Endometrium (tissue), 2 donors: ENCODE results near the gene SLC26A11.
"Not testable (repeated sequence)": the region's sequence is repeated elsewhere in the genome, so short reads cannot be mapped to it uniquely, and the experiment has no call there.

ENCODE experiments used
- FAIRE-seq: peaks from 2 replicates; lab custom pipeline; 2012; peaks lifted over from hg19 to GRCh38; lab: Jason Lieb, UNC
- donor health status: control.
- donor health status: control.

Gene SLC26A11

DNA sequence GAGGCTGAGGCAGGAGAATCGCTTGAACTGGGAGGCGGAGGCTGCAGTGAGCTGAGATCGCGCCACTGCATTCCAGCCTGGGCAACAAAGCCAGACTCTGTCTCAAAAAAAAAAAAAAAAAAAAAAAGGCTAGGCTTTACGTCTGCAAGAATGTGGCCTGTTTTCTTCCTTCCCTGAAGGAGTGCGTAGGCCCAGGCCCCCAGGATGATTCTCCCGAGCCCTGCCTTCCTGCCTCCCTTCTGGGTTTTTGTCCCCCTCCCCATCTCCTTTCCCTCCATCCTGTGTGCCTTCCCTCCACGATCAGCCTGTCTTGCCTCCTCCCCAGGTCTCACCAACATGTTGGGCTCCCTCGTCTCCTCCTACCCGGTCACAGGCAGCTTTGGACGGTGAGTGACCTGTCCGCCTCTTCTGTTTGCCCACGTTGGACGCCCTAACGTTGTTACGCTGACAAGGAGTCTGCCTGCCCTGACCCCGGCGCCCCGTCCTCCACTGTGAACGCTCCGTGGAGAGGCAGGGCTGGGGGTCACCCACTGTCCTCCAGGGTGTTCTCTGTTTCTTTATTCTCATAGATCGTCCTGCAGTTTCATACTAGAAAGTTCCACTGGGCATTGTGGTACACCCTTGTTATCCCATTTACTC, 24.8 kb downstream of the SLC26A11 start:
- FAIRE-seq = no peak

DNA sequence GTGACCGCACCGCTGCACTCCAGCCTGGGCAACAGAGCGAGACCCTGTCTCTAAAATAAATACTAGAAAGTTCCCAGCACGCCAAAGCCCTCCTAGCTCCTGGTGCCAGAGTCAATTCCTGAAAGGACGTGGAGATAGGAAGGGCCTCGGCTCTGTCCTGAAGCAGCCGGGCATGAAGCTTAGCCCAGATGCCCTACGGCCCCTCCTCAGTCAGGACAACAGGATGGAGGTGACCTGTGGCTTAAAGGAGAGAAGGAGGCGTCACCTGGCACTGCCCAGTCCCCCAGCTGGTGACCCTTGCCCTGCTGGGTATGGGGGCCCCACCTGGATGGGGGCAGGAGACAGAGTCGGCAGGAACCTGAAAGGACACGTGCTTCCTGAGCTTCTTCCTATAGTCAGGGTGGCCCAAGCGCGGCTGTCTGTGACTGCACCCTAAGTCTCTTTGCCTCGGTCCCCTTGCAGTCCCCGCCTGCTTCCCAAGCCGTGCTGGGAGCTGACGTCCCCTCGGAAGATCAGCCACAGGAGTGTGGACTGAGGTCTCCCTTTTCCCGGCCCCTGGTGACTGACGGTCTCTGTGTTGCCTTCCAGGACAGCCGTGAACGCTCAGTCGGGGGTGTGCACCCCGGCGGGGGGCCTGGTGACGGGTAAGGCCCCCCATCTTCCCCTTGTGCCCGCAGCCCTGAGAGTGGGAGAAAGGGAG, 25.5 kb downstream of the SLC26A11 start:
- no peak for FAIRE-seq

DNA sequence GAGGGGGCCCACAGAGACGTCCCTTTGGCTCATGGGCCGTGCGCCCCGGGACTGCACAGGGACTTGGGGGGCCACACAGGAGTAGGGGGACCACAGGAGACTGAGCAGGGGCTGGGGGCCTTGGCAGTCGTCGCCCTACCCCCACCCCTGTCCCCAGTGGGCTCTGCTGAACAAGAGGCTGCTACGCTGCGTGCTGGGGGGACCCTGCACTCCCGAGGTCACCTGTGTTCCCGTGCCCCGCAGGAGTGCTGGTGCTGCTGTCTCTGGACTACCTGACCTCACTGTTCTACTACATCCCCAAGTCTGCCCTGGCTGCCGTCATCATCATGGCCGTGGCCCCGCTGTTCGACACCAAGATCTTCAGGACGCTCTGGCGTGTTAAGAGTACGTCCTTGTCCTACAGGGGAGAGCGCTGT, 26.0 kb downstream of the SLC26A11 start:
- FAIRE-seq = no peak

DNA sequence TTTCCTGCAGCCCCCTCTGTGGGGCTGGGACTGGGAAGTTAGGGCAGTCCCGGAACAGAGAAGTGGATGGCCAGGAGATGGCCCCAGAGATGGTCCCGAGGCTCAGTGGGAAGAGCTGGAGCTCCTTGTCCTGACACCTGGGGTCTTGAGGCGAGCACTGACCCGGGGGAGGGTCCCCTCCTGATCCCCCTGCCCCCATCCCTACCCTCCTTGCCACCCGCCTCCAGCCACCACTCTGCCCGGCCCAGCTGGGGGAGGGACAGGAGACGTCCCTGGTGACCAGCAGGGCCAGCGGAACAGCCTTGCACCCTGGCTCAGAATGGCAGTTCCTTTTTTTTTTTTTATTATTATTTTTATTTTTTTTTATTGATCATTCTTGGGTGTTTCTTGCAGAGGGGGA, 26.5 kb downstream of the SLC26A11 start:
- no peak for FAIRE-seq

DNA sequence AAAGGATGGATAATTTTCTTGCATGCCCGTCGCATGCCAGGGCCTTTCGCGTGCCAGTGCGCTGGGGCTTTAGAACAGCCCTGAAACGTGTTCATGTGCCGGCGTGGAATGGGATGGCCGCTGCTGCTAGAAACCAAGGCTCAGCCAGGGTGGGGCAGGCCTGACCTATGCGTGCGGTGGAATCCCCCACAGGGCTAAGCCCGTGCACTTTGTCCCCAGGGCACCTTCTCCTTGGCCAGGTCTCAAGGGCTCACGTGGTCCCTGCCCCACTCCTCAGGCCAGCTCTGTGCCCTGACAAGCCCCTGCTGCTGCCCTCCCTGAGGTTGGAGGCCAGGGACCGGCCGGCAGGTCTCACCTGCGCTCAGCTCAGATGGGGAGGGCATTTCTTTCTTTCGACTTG, 27.3 kb downstream of the SLC26A11 start:
- no peak for FAIRE-seq

DNA sequence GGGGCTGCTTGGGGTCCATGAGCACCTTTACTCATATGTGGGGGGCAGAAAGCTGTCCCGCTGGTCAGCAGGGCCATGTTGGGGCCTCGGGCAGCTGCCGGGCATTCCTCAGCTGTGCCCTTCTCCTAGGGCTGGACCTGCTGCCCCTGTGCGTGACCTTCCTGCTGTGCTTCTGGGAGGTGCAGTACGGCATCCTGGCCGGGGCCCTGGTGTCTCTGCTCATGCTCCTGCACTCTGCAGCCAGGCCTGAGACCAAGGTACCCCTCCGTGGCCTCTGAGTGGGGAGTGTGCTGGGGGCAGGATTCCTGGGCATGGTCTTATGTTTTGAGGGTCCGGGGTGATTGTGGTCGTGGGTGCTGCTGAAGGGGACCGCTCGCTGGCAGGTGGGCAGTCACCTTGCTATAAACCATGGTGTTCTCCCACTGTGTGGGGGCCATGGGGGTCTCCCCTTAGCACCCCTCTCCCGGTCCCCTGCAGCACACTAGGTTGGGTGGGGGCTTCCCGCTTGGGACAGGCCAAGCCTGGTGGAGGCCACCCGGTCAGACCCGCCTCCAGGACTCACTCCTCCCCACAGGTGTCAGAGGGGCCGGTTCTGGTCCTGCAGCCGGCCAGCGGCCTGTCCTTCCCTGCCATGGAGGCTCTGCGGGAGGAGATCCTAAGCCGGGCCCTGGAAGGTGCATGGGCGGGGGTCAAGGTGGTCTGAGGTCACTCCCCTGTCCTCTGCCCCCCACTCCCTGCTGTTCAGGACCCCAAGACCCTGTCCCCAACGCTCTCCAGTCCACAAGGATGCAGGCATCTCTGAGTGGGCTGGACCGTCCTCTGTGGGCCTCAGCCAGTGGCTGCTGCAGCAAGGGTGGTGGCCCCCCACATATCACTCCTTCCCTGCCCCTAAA, 28.0 kb downstream of the SLC26A11 start:
- FAIRE-seq = no peak

DNA sequence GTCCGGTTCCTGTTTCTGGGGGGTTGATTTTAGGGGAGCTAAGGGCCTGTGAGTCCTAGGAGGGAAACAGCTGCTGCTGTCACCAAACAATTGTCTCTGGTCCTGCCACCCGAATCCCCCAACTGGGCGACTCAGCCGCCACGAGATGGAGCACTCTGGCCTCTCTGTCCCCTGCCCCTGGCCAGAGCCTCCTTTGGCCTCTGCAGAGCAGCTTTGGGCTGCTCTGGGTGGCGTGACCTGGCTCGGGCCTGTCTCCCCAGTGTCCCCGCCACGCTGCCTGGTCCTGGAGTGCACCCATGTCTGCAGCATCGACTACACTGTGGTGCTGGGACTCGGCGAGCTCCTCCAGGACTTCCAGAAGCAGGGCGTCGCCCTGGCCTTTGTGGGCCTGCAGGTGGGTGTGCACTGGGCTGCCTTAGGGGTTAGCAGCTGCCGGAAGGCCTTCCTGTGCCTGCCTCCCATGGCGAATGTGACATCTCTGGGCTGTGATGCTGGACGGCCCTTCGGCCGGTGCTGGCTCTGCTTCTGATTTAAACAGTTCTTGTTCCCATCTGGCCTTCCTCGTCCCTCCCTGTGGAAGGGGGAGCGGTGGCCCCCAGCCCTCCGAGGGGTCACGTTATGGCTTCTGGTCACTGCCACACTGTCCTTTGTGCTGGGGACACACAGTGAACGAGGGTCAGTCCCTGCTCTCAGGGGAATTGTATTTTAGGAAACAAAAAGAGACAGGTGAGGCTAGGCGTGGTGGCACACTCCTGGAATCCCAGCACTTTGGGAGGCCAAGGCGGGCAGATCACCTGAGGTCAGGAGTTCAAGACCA, 28.9 kb downstream of the SLC26A11 start:
- FAIRE-seq = no peak

DNA sequence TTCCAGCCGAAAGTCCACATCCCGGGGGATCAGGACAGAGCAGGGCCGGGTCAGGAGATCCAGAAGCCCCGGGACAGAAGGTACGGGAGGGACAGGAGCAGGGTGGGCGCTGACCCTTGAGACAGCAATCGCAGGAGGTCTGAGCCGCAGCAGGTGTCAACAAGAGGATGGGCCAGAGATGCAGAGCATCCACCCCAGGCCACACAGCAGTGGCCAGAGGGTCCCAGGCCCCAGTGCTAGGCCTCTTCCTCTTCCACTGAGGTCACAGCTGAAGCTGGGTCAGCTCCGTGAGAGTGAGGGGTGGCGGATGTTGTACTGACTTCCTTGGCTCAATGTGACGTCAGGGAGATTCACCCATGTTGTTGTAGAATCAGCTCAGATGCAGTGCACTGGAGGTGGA, 31.7 kb downstream of the SLC26A11 start:
- no peak for FAIRE-seq

DNA sequence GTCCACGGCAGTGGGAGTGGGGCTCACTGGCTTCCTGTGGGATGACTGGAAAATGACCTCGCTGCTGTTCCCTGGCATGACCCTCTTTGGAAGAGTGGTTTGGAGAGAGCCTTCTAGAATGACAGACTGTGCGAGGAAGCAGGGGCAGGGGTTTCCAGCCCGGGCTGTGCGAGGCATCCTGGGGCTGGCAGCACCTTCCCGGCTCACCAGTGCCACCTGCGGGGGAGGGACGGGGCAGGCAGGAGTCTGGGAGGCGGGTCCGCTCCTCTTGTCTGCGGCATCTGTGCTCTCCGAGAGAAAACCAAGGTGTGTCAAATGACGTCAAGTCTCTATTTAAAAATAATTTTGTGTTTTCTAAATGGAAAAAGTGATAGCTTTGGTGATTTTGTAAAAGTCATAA, 32.6 kb downstream of the SLC26A11 start:
- FAIRE-seq = no peak

DNA sequence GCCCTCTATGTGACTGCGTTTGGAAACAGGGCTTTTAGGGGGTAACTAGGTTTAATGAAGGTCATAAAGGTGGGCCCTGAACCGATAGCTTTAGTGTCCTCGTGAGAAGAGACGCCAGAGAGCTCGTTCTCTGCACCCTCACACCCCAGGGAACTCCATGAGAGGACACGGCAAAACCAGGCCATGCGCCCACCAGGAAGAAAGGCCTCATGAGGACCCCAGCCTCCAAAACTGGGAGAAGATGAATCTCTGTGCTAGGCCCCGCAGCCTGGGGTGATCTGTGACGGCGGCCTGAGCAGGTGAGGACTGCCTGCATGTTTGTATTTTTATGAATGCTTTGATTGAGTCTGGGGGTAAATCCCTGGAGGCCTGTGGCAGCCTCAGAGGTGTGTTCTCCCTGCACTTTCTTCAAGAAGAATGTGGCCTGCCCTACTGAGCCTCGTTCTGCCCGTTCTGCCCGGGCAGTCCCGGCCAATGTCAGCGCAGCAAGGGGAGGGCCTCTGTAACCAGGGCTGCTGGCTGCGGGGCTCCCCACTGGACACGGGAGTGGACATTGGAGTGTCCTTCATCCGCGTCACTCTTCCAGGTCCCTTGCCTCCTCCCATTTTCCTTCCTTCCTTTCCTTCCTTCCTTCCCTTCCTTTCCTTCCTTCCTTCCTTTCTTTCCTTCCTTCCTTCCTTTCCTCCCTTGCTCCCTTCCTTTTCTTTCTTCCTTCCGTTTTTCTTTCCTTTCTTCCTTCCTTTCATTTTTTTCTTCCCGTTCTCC, 33.6 kb downstream of the SLC26A11 start:
- no peak for FAIRE-seq

DNA sequence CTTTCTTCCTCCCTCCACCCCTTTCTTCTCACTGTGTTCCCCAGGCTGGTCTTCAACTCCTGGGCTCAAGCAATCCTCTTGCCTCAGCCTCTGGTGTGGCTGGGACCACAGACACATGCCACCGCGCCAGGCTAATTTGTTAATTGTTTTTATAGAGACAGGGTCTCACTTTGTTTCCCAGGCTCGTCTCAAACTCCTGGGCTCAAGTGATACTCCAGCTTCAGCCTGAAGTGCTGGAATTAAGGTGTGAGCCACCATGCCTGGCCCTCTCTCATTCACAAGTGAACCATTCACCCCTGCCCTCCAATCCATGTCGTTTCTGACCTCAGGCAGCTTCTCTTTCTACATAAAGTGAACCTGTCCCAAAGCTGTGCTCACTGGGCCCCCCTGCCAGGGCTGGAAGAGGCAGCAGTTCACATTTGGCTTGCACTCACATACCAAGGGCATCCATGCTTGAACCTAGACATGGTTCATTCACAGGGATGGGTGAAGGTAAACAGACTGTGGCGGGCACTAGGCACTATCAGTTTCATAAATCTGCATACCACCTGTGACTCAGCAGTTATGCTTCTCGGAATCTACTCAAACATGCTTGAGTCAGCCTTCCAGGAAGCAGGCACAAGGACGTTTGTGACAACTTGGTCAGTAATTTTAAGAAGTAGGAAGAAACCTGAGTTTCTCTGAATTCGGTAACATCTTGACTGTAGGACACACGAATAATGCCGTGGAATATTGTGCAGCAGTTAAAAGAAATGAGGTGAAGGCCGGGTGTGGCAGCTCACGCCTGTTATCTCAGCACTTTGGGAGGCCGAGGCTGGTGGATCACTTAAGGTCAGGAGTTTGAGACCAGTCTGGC, 34.4 kb downstream of the SLC26A11 start:
- FAIRE-seq = no peak

DNA sequence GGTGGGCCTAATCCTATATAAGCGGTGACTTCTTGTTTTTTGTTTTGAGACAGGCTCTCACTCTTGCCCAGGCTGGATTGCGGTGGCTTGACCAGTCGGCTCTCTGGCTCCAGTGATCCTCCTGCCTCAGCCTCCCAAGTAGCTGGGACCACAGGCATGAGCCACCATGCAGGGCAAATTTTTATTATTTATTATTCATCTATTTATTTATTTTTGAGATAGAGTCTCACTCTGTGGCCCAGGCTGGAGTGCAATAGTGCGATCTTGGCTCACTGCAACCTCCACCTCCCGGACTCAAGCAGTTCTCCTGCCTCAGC, 35.8 kb downstream of the SLC26A11 start:
- FAIRE-seq = no peak

DNA sequence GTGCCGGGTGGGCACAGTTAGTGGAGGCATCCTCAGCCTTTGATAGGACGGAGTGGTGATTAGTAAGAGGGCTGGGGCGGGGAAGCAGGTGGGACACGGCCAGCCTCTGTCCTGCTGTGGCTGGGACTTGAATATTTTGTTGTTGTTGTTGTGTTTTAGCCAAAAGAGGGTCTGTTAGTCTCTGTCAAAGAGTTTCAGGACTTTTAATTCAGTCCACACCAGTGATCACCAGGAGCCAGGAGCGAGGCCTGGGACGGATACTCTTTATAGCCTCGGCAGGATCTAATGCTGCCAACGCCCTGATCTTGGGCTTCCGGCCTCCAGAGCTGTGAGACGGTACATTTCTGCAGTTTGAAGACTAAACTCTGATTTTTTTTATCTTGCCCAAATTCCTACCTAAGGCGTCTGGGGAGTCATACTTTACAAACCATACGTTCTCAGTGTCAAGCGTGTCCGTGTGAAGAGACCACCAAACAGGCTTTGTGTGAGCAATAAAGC, 37.5 kb downstream of the SLC26A11 start:
- FAIRE-seq = no peak

DNA sequence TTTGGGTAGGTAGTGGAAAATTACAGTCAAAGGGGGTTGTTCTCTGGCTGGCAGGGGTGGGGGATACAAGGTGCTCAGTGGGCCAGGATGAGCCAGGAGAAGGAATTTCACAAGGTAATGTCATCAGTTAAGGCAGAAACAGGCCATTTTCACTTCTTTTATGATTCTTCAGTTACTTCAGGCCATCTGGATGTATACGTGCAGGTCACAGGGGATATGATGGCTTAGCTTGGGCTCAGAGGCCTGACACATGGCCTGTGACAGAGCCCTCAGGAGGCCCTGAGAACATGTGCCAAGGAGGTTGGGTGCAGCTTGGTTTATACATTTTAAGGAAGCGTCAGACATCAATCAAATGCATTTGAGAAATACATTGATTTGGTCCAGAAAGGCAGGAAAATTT, 38.1 kb downstream of the SLC26A11 start:
- not testable (repeated sequence) for FAIRE-seq

DNA sequence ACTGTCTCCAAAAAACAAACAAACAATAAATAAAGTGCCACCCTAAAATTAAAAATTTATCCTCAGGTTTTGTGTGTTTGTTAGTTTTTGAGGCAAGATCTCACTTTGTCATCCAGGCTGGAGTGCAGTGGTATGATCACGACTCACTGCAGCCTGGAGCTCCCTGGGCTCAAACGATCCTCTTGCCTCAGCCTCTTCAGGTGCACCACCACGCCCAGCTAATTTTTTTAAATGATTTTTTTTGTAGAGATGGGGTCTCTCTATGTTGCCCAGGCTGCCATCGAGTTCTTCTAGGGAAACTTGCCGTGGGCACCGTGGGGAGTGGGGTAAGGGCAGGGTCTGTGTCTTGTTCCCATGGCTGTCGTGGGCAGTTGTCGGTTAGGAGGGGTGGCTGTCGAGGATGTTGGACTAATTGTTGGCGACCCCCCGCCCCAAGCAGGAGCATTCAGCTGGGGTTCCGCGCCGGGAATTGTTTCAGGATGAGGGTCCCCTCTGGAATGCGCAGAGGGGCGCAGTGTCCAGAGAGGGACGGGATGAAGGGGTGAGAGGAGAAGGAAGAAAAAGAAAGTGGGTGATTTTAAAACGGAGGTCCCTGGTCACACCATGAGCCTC, 39.3 kb downstream of the SLC26A11 start:
- no peak for FAIRE-seq

DNA sequence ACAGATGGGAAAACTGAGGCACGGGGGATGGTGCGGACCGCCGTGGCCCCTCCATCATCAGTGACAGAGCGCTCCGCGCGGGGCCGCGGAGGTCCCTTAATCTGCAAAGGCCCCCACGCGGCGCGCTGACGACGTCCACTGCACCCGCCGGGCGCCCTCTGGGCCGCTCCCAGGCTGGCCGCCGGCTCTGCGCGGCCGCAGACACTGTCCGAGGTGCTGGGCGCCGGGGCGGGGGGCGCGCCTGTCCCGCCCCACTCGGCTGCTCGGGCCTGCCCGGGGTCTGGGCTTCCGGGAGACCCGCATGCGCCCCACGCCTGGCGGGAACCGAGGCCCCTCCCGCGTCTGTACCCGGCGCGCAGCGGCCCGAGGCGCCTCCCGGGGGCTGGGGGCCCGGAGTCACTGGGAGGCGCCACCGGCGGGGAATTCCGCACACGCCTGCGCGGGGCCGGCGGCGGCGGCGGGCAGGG, 39.9 kb downstream of the SLC26A11 start:
- FAIRE-seq = no peak

DNA sequence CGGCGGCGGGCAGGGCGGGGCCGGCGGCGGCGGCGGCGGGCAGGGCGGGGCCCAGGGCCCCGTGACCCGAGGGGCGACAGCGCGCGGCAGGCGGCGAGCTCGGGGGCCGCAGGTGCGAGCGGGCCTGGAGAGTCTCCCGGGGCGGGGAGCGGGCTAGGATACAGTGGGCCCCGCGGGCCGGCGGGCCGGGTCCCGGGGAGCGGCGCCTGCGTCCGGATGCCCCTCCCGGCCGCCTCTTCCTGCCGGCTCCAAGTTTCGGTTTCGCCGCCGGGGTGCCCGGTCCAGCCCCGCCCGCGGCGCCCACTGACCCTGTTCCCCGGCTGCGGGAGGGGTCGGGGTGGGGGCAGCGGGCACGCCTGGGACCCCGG, 40.5 kb downstream of the SLC26A11 start, which contains the start of gene RNF213:
Gene RNF213, plus strand, starts transcription at position 62 of the 368 bp plus-strand sequence. CDS start 2,830 bp downstream, outside the sequence.
- FAIRE-seq = no peak

DNA sequence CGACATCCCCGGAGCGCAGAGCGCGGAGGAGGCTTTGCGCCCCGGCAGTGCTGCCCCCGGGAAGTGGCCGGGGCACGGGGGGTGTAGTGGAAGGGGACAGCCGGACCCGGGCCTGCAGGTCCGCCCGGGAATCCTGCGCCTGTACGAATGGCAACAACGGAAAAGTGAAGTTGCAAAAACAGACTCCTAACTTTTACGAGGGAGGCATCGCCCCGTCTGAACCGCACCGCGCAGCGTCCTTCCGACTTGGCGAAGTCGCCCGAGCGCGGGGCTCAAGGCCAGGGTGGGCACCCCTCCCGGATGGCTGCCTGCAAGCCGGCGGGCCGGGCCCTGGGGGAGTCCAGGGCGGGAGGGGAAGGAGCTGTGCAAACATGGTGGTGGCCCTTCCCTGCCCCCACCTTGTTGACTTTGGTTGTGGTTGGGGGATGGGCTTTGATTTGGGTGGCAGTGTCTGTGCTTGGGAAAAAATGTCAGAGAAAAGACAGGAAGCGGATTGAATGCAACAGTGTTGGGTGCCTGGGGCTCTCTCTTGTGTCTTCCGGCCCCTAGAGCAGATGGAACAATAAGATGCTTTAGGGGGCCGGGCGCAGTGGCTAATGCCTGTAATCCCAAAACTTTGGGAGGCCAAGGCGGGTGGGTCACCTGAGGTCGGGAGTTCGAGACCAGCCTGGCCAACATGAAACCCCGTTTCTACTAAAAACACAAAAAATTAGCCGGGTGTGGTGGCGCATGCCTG, 41.1 kb downstream of the SLC26A11 start:
- FAIRE-seq = no peak

DNA sequence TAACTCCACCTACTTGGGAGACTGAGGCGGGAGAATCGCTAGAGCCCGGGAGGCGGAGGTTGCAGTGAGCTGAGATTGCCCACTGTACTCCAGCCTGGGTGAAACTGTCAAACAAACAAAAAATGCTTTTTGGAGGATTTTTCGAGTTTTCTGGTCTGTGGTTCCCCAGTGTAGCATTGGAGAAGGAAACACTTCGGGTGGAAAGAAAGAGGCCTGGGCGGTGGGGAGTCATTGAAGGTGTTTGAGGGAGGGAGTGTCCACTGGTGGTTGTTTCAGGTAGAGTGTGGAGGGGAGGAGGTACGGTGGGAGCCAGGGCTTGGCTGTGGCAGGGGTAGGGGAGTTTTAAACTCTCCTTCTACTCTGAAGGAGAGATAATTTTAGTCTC, 41.7 kb downstream of the SLC26A11 start:
- no peak for FAIRE-seq
